Lung (tissue), 12 donors: ENCODE results near the gene LGALS7B. TPM values are rescaled to one million over a fixed set of nuclear protein-coding genes. Genes with fewer than 3 reads are reported as not detected.
"Not testable (repeated sequence)": the region's sequence is repeated elsewhere in the genome, so short reads cannot be mapped to it uniquely, and the experiment has no call there.

Experiments used
- ATAC-seq: fragments of 200-7000 bp; cut with Tn5 transposase; one replicate; pipeline ENCODE4 v1.9.1; 2020; ENCODE audit warnings: moderate number of reproducible peaks; ENCODE audit not compliant: insufficient read depth, low FRiP score
- DNase-seq, 3 donors: peaks; one replicate each; pipeline ENCODE4 v3.0.0-alpha.2; 2013 to 2017
- H3K27ac ChIP-seq, 2 donors: one replicate each; pipeline ENCODE4 v1.5.1; 2013; ENCODE audit warnings: mild to moderate bottlenecking in 2 of 2, moderate library complexity in 2 of 2, control low read depth in 1 of 2, inconsistent platforms in 1 of 2, low read depth in 1 of 2, low read length in 1 of 2
- H3K27me3 ChIP-seq, 3 donors: one replicate each; pipeline ENCODE4 v1.5.1; 2013; ENCODE audit warnings: low read length in 2 of 3; ENCODE audit not compliant: control insufficient read depth in 3 of 3, insufficient read depth in 3 of 3
- H3K36me3 ChIP-seq, 4 donors: one replicate each; pipeline ENCODE4 v1.5.1; 2013; ENCODE audit warnings: low read length in 4 of 4, mild to moderate bottlenecking in 1 of 4, moderate library complexity in 1 of 4; ENCODE audit not compliant: control insufficient read depth in 4 of 4, insufficient read depth in 4 of 4
- H3K4me1 ChIP-seq, 5 donors: one replicate each; pipeline ENCODE4 v1.5.1; 2013; ENCODE audit warnings: low read length in 5 of 5, mild to moderate bottlenecking in 2 of 5, moderate library complexity in 1 of 5; ENCODE audit not compliant: control insufficient read depth in 5 of 5, insufficient read depth in 5 of 5
- H3K4me3 ChIP-seq: one replicate; pipeline ENCODE4 v1.5.1; 2013; ENCODE audit warnings: mild to moderate bottlenecking, control low read depth, moderate library complexity
- H3K9ac ChIP-seq, 2 donors: one replicate each; pipeline ENCODE4 v1.5.1; 2013; ENCODE audit warnings: low read length in 2 of 2, control low read depth in 1 of 2; ENCODE audit not compliant: insufficient read depth in 1 of 2
- H3K9me3 ChIP-seq, 4 donors: one replicate each; pipeline ENCODE4 v1.5.1; 2013; ENCODE audit warnings: low read length in 3 of 4, mild to moderate bottlenecking in 1 of 4, moderate library complexity in 1 of 4; ENCODE audit not compliant: control insufficient read depth in 4 of 4, insufficient read depth in 3 of 4
- CTCF ChIP-seq: IDR thresholded peaks from 2 replicates; pipeline ENCODE4 v1.5.1; 2012; ENCODE audit warnings: mild to moderate bottlenecking; ENCODE audit errors: control extremely low read depth, extremely low read depth
- WGBS, 2 donors: extraction: QIAGEN DNeasy Blood & Tissue Kit; methylation state at CpG; one replicate each; pipeline ENCODE4 v1.1.7; 2013; 5-methylcytosine and 5-hydroxymethylcytosine counted together
- polyA plus RNA-seq, 2 donors: library from polyadenylated mRNA; stranded (reverse); fragments of 200-250 nt; gene quantifications; one replicate each; pipeline ENCODE4 v1.2.1, GENCODE V29; 2013
- total RNA-seq, 2 donors: library from RNA; depleted of rRNA in 1 of 2; stranded (reverse); fragments of >200 nt in 1 of 2; gene quantifications; one replicate each; pipeline ENCODE4 v1.2.1, GENCODE V29; 2014 to 2021
- donor health status: control.
- donor health status: control.
- donor health status: Bipolar disorder and iron deficiency.
- donor health status: healthy.
- donor health status: DM: yes; HTN: yes; CAD: no.

LGALS7B gene
- total and polyA plus RNA-seq, 4 donors = 2.3 to 16.3 (median 12.2) TPM; not detected in 1

- no peak overlapping the region for H3K4me3 ChIP-seq
- H3K9ac ChIP-seq = no peak overlapping the region
- no peak for DNase-seq
- WGBS, 2 donors = 91 to 94% methylated on average over 10 of the region's 10 CpGs
- ATAC-seq = no peak
- TF ChIP-seq CTCF = no peak
- no peaks in the 10 kb centered on the region for H3K9me3 ChIP-seq
- H3K27ac ChIP-seq = no peak overlapping the region
- no peaks in the 10 kb centered on the region for H3K27me3 ChIP-seq
- peaks cover 0 to 5% (median 0%) of the 10 kb centered on the region in 4 donors for H3K36me3 ChIP-seq
- peaks cover 0 to 7% (median 0%) of the 10 kb centered on the region in 5 donors for H3K4me1 ChIP-seq
Measured at GRCh38 chr19:38803543-38803942, 14.5 kb downstream of the LGALS7B start.

- no peak overlapping the region for H3K9ac ChIP-seq
- peaks cover 0 to 5% (median 0%) of the 10 kb centered on the region in 4 donors for H3K36me3 ChIP-seq
- no peaks in the 10 kb centered on the region for H3K27me3 ChIP-seq
- H3K4me1 ChIP-seq = peaks cover 0 to 7% (median 0%) of the 10 kb centered on the region in 5 donors
- no peak overlapping the region for H3K27ac ChIP-seq
- ATAC-seq (no peak), DNase-seq (no peak)
- H3K4me3 ChIP-seq = no peak overlapping the region
- no peak for TF ChIP-seq CTCF
- no peaks in the 10 kb centered on the region for H3K9me3 ChIP-seq
- WGBS, 2 donors = 48 to 60% methylated on average over 1 of the region's 1 CpG
Measured at GRCh38 chr19:38805180-38805579, 16.2 kb downstream of the LGALS7B start.

GRCh38 chr19:38806371-38806770 lies 17.4 kb downstream of the LGALS7B start:
- 92 to 96% methylated on average over 6 of the region's 6 CpGs for WGBS, 2 donors
- Histone ChIP-seq H3K4me3 (no peak overlapping the region), H3K4me1 (peaks cover 0 to 7% (median 0%) of the 10 kb centered on the region in 5 donors), H3K27me3 (no peaks in the 10 kb centered on the region), H3K27ac (no peak overlapping the region), H3K36me3 (no peaks in the 10 kb centered on the region), H3K9ac (no peak overlapping the region), H3K9me3 (no peaks in the 10 kb centered on the region)
- TF ChIP-seq CTCF = no peak
- ATAC-seq (no peak), DNase-seq (no peak)

GRCh38 chr19:38807374-38808098 lies 18.5 kb downstream of the LGALS7B start:
- not testable (repeated sequence) for H3K27ac ChIP-seq, H3K27me3 ChIP-seq, H3K9me3 ChIP-seq, H3K4me1 ChIP-seq, H3K9ac ChIP-seq, H3K36me3 ChIP-seq, H3K4me3 ChIP-seq, DNase-seq, ATAC-seq
- WGBS, 2 donors = 77 to 81% methylated on average over 13 to 15 of the region's 18 CpGs
